ENCODE results near the gene TMEM218. TPM values are rescaled to one million over a fixed set of nuclear protein-coding genes. Genes with fewer than 3 reads are reported as not detected.

TMEM218 gene
- total RNA-seq, 1 experiment from 2014 or later: 20.5 TPM

- no peak overlapping the region for H2AFZ ChIP-seq
- H3K36me3 ChIP-seq (ENCODE audit: low read depth): no peaks in the 10 kb centered on the region
- peaks cover 21% of the 10 kb centered on the region for H3K4me1 ChIP-seq (replicated peaks; ENCODE audit: insufficient read depth)
- DNase-seq: no peak
- no peak overlapping the region for H3K4me3 ChIP-seq
- H3K27me3 ChIP-seq (ENCODE audit: insufficient read depth, low read depth): no peaks in the 10 kb centered on the region
- no peaks in the 10 kb centered on the region for H4K20me1 ChIP-seq (ENCODE audit: insufficient read depth)
- no peaks in the 10 kb centered on the region for H3K79me2 ChIP-seq (ENCODE audit: low read depth)
- H3K4me2 ChIP-seq: peak overlapping the region; percentile 56; the same call in 1 of the 2 replicates
- ChIA-PET POLR2A (ENCODE audit: unreplicated experiment) (interaction anchor here (0.7 kb wide), 1 partner anchor 14 kb away, joined by 3 read pairs; no protein-coding TSS in a partner anchor), CTCF (interaction anchor here (0.6 kb wide), 1 partner anchor 81 kb away, joined by 4 read pairs; no protein-coding TSS in a partner anchor)
- H3K9me3 ChIP-seq (ENCODE audit: insufficient read depth, low read depth): no peaks in the 10 kb centered on the region
- peak overlapping the region; percentile 70; the same call in 1 of the 2 replicates for H3K27ac ChIP-seq
- no peaks in the 10 kb centered on the region for H3K9me2 ChIP-seq (ENCODE audit: insufficient read depth)
- TF ChIP-seq EZH2 (IDR thresholded peaks at IDR 0.05; ENCODE audit: low read depth) (no peak), CTCF (conservative IDR thresholded peaks at IDR 0.05) (no peak)
- no TSS peak for BruUV-seq (replicated peaks)
- peaks cover 18% of the 10 kb centered on the region for H3F3A ChIP-seq (ENCODE audit: insufficient read depth, low read depth)
- intact Hi-C loops (cut with micrococcal nuclease; ENCODE audit: unreplicated experiment): no loop called here
Observed at GRCh38 chr11:125092669-125093068, 18.8 kb downstream of the TMEM218 start.

GRCh38 chr11:125091877-125092664 is 19.4 kb downstream of the TMEM218 start:
- no peaks in the 10 kb centered on the region for H3K9me2 ChIP-seq (ENCODE audit: insufficient read depth)
- H3K27ac ChIP-seq: peak overlapping the region; percentile 70
- DNase-seq: no peak
- H3K4me1 ChIP-seq (replicated peaks; ENCODE audit: insufficient read depth): peaks cover 25% of the 10 kb centered on the region
- H3K9me3 ChIP-seq (ENCODE audit: insufficient read depth, low read depth): no peaks in the 10 kb centered on the region
- H3K79me2 ChIP-seq (ENCODE audit: low read depth): no peaks in the 10 kb centered on the region
- intact Hi-C loops (cut with micrococcal nuclease; ENCODE audit: unreplicated experiment): loop anchor here (1.0 to 2.0 kb wide), 3 partner anchors 19 to 313 kb away; partner anchors contain the start of gene TMEM218
- no peaks in the 10 kb centered on the region for H4K20me1 ChIP-seq (ENCODE audit: insufficient read depth)
- H3K36me3 ChIP-seq (ENCODE audit: low read depth): no peaks in the 10 kb centered on the region
- H3F3A ChIP-seq (ENCODE audit: insufficient read depth, low read depth): peaks cover 18% of the 10 kb centered on the region
- H3K4me3 ChIP-seq: no peak overlapping the region; the same call in 1 of the 2 replicates
- no TSS peak for BruUV-seq (replicated peaks)
- peak overlapping the region; percentile 56 for H3K4me2 ChIP-seq
- no peak overlapping the region; the same call in 1 of the 2 replicates for H2AFZ ChIP-seq
- POLR2A ChIA-PET (ENCODE audit: unreplicated experiment): interaction anchor here (0.7 kb wide), 1 partner anchor 14 kb away, joined by 3 read pairs; no protein-coding TSS in a partner anchor
- CTCF ChIA-PET: interaction anchor here (1.2 kb wide), 1 partner anchor 32 kb away, joined by 3 read pairs; no protein-coding TSS in a partner anchor
- no peaks in the 10 kb centered on the region for H3K27me3 ChIP-seq (ENCODE audit: insufficient read depth, low read depth)
- TF ChIP-seq EZH2 (IDR thresholded peaks at IDR 0.05; ENCODE audit: low read depth) (no peak), CTCF (conservative IDR thresholded peaks at IDR 0.05) (no peak)

GRCh38 chr11:125091247-125091876 is 20.1 kb downstream of the TMEM218 start:
- no peaks in the 10 kb centered on the region for H3K27me3 ChIP-seq (ENCODE audit: insufficient read depth, low read depth)
- H3K79me2 ChIP-seq (ENCODE audit: low read depth): no peaks in the 10 kb centered on the region
- H3K9me3 ChIP-seq (ENCODE audit: insufficient read depth, low read depth): no peaks in the 10 kb centered on the region
- POLR2A ChIA-PET (ENCODE audit: unreplicated experiment): interaction anchor here (0.9 kb wide), 1 partner anchor 19 kb away, joined by 9 read pairs; no protein-coding TSS in a partner anchor
- peak overlapping the region; percentile 56 for H3K4me2 ChIP-seq
- H3K27ac ChIP-seq: peak overlapping the region; percentile 70
- no peaks in the 10 kb centered on the region for H3K9me2 ChIP-seq (ENCODE audit: insufficient read depth)
- peaks cover 29% of the 10 kb centered on the region for H3K4me1 ChIP-seq (replicated peaks; ENCODE audit: insufficient read depth)
- H4K20me1 ChIP-seq (ENCODE audit: insufficient read depth): no peaks in the 10 kb centered on the region
- H3K36me3 ChIP-seq (ENCODE audit: low read depth): peaks cover 4% of the 10 kb centered on the region; the same call in 1 of the 2 replicates
- H3F3A ChIP-seq (ENCODE audit: insufficient read depth, low read depth): peaks cover 18% of the 10 kb centered on the region
- CTCF ChIA-PET: interaction anchor here (0.6 to 1.2 kb wide), 3 partner anchors 33 to 52 kb away, joined by 3 to 9 read pairs (median 3); no protein-coding TSS in a partner anchor
- intact Hi-C loops (cut with micrococcal nuclease; ENCODE audit: unreplicated experiment): loop anchor here (1.0 to 2.0 kb wide), 3 partner anchors 19 to 314 kb away; partner anchors contain the start of gene TMEM218
- TF ChIP-seq EZH2 (IDR thresholded peaks at IDR 0.05; ENCODE audit: low read depth) (no peak), CTCF (conservative IDR thresholded peaks at IDR 0.05) (peak; percentile 72)
- H2AFZ ChIP-seq: no peak overlapping the region; the same call in 1 of the 2 replicates
- no TSS peak for BruUV-seq (replicated peaks)
- DNase-seq: peak; percentile 36 to 95
- no peak overlapping the region; the same call in 1 of the 2 replicates for H3K4me3 ChIP-seq

Data from PC-9 (cell line).